Kidney (tissue), 14 donors: ENCODE data around the gene FBXO27. TPM values are rescaled to one million over a fixed set of nuclear protein-coding genes. Genes with fewer than 3 reads are reported as not detected.
"Not testable (repeated sequence)": the region's sequence is repeated elsewhere in the genome, so short reads cannot be mapped to it uniquely, and the experiment has no call there.

Experiments used
- DNase-seq, 5 donors: peaks; one replicate each; pipeline ENCODE4 v3.0.0-alpha.2; 2013 to 2020
- FAIRE-seq: peaks from 2 replicates; lab custom pipeline; 2012; peaks lifted over from hg19 to GRCh38; lab: Jason Lieb, UNC
- H3K27ac ChIP-seq, 2 donors: one replicate each; pipeline ENCODE4 v1.7.0; 2013; ENCODE audit warnings: low read depth in 2 of 2, low read length in 2 of 2, inconsistent platforms in 1 of 2
- H3K27me3 ChIP-seq: one replicate; pipeline ENCODE4 v1.7.1; 2013; ENCODE audit warnings: low read length, inconsistent platforms; ENCODE audit not compliant: control insufficient read depth, insufficient read depth
- H3K36me3 ChIP-seq, 3 donors: one replicate each; pipeline versions ENCODE4 v1.7.0 to v1.7.1; 2013; ENCODE audit warnings: low read length in 3 of 3, control low read depth in 1 of 3, inconsistent platforms in 1 of 3; ENCODE audit not compliant: insufficient read depth in 3 of 3, control insufficient read depth in 2 of 3
- H3K4me1 ChIP-seq, 3 donors: one replicate each; pipeline versions ENCODE4 v1.7.0 to v1.7.1; 2013; ENCODE audit warnings: low read length in 3 of 3, inconsistent platforms in 1 of 3, low read depth in 1 of 3; ENCODE audit not compliant: control insufficient read depth in 2 of 3, insufficient read depth in 2 of 3
- H3K4me3 ChIP-seq, 3 donors: one replicate each; pipeline versions ENCODE4 v1.7.0 to v1.8.1; 2013; ENCODE audit warnings: low read length in 3 of 3, control low read depth in 1 of 3, inconsistent platforms in 1 of 3
- H3K9ac ChIP-seq, 3 donors: one replicate each; pipeline versions ENCODE4 v1.7.0 to v1.7.1; 2013; ENCODE audit warnings: low read length in 3 of 3, control low read depth in 1 of 3, inconsistent platforms in 1 of 3
- H3K9me3 ChIP-seq, 3 donors: one replicate each; pipeline versions ENCODE4 v1.7.0 to v1.7.1; 2013; ENCODE audit warnings: low read length in 3 of 3, control low read depth in 1 of 3, inconsistent platforms in 1 of 3; ENCODE audit not compliant: control insufficient read depth in 2 of 3, insufficient read depth in 1 of 3
- intact Hi-C: fragments of 100-400 bp; cut with DNase I; formaldehyde crosslinking; loops from one replicate; pipeline ENCODE4 v1.11.1; 2022
- polyA plus RNA-seq: library from polyadenylated mRNA; stranded (reverse); fragments of 350-450 nt; fragmentation: Illumina TruSeq; extraction: RNeasy Lipid Tissue Mini Kit (QIAGEN cat#74804); gene quantifications from one replicate; pipeline ENCODE4 v1.2.3, GENCODE V29; 2014; ENCODE audit warnings: low read depth, low replicate concordance; ENCODE audit not compliant: insufficient read depth
- total RNA-seq: library from RNA; stranded (reverse); fragmentation: NEBNext Ultra II Directional; extraction: Animal tissue kit (Norgen Biotek cat#: 25700); gene quantifications from one replicate; pipeline ENCODE4 v1.2.1, GENCODE V29; 2021
- TF ChIP-seq, protein P1 (sequence below): IDR thresholded peaks from 3 replicates; pipeline ENCODE4 v1.5.1; 2012; ENCODE audit warnings: mild to moderate bottlenecking, moderate library complexity, borderline replicate concordance; ENCODE audit not compliant: insufficient read depth; ENCODE audit errors: extremely low read depth
- donor health status: control.
- donor health status: control.
- donor health status: control.
- donor health status: control.
- donor health status: control.
- donor health status: DM: yes; HTN: yes; CAD: no.
- donor health status: Normal renal cell carcinoma (clear cell type).

Gene FBXO27
- total and polyA plus RNA-seq, 2 donors from 2014 or later, result 7.8 to 8.3 TPM

DNA sequence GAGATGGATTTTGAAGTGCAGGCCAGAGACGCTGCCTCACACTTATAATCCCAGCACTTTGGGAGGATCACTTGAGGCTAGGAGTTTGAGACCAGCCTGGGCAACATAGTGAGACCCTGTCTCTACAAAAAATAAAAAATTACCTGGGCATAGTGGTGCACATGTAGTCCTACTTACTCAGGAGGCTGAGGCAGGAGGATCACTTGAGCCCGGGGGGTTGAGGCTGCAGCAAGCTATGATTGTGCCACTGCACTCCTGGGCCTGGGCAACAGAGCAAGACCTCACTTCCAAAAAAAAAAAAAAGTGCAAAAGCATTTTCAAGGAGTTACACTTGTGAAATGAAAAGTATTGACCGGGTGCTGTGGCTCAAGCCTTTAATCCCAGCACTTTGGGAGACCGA is 29.2 kb downstream of the FBXO27 start:
- DNase-seq (no peak), FAIRE-seq (no peak)
- no peak overlapping the region for H3K9ac ChIP-seq
- H3K36me3 ChIP-seq, result no peaks in the 10 kb centered on the region
- intact Hi-C loops, result no loop called here
- H3K4me1 ChIP-seq, result no peaks in the 10 kb centered on the region
- no peak overlapping the region for H3K4me3 ChIP-seq
- TF ChIP-seq, protein P1, sequence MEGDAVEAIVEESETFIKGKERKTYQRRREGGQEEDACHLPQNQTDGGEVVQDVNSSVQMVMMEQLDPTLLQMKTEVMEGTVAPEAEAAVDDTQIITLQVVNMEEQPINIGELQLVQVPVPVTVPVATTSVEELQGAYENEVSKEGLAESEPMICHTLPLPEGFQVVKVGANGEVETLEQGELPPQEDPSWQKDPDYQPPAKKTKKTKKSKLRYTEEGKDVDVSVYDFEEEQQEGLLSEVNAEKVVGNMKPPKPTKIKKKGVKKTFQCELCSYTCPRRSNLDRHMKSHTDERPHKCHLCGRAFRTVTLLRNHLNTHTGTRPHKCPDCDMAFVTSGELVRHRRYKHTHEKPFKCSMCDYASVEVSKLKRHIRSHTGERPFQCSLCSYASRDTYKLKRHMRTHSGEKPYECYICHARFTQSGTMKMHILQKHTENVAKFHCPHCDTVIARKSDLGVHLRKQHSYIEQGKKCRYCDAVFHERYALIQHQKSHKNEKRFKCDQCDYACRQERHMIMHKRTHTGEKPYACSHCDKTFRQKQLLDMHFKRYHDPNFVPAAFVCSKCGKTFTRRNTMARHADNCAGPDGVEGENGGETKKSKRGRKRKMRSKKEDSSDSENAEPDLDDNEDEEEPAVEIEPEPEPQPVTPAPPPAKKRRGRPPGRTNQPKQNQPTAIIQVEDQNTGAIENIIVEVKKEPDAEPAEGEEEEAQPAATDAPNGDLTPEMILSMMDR, result no peak
- no peak overlapping the region for H3K27ac ChIP-seq
- H3K9me3 ChIP-seq, result no peaks in the 10 kb centered on the region
- H3K27me3 ChIP-seq, result no peaks in the 10 kb centered on the region

DNA sequence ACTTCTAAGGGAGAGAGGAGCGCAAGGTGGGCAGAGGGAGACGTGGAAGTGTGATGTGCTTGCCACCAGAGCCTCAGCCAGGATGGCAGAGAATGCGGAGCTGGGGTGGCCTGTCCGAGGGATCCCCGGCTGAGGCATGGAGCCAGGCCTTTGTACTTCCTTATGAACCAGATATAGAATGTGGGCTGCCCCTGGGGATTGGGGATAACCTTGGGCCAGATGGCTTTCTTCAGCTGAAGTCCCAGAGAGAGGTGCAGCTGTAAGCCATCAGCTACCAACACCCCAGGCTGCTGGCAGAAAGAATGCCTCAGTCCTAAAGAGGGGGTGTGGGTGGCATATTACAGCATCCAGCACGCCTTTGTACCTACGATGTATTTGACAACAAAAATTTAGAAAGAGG is 31.3 kb downstream of the FBXO27 start:
- DNase-seq, result no peak
- TF ChIP-seq, protein P1, result no peak

DNA sequence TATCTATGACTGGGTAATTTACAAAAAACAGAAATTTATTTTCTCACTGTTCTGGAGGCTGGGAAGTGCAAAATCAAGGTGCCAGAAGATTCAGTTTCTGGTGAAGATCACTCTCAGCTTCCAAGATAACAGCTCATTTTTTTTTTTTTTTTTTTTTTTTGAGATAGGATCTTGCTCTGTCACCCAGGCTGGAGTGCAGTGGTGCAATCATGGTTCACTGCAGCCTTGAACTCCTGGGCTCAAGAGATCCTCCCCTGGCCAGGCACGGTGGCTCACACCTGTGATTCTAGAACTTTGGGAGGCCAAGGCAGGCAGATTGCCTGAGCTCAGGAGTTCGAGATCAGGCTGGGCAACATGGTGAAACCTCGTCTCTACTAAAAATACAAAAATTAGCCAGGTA is 34.8 kb downstream of the FBXO27 start:
- not testable (repeated sequence) for H3K9ac ChIP-seq, DNase-seq

More for the DNA sequence above, 31.3 kb downstream of the FBXO27 start:
- Histone ChIP-seq H3K27me3 (no peaks in the 10 kb centered on the region), H3K9me3 (no peaks in the 10 kb centered on the region), H3K36me3 (no peaks in the 10 kb centered on the region), H3K4me3 (no peak overlapping the region), H3K4me1 (no peaks in the 10 kb centered on the region), H3K27ac (no peak overlapping the region), H3K9ac (no peak overlapping the region)
- FAIRE-seq, result no peak
- intact Hi-C loops, result no loop called here

DNA sequence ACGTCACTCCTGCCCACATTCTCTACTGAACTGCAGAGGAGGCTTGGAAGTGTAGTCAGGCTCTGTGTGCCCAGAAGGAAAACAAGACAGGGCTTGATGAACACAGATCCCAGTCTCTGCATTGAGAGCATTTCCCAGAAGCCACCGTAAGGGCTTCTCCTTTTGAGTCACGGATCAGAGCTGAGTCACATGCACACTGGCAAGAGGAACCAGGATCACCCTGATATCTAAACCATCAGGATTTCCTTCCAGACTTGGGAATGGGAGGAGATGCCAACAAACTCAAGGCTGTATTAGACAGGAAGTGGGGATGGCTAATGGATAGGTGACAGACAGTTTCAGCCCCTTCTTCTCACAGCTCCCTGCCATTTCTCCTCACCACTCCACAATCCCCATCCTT is 39.1 kb downstream of the FBXO27 start:
- H3K9ac ChIP-seq, result no peak overlapping the region
- FAIRE-seq (no peak), DNase-seq (no peak)
- H3K27ac ChIP-seq, result no peak overlapping the region
- no peaks in the 10 kb centered on the region for H3K36me3 ChIP-seq
- H3K4me3 ChIP-seq, result no peak overlapping the region
- TF ChIP-seq, protein P1, result no peak
- peaks cover 0 to 8% (median 5%) of the 10 kb centered on the region in 3 donors for H3K4me1 ChIP-seq
- intact Hi-C loops, result no loop called here
- H3K9me3 ChIP-seq, result no peaks in the 10 kb centered on the region
- H3K27me3 ChIP-seq, result no peaks in the 10 kb centered on the region

More for the DNA sequence above, 34.8 kb downstream of the FBXO27 start:
- H3K9me3 ChIP-seq, H3K27ac ChIP-seq, H3K36me3 ChIP-seq, H3K27me3 ChIP-seq, intact Hi-C loops, FAIRE-seq, H3K4me1 ChIP-seq, H3K4me3 ChIP-seq: not testable (repeated sequence)
